HG02884 (cell line): Measurements from ENCODE around the gene MORF4L1.
"Not testable (repeated sequence)": the region's sequence is repeated elsewhere in the genome, so short reads cannot be mapped to it uniquely, and the experiment has no call there.

Experiments
- ATAC-seq: cut with Tn5 transposase; IDR thresholded peaks from one replicate; pipeline ENCODE4 v1.9.1; 2021; ENCODE audit warnings: mild to moderate bottlenecking, moderate library complexity; ENCODE audit not compliant: unreplicated experiment

MORF4L1 gene, protein sequence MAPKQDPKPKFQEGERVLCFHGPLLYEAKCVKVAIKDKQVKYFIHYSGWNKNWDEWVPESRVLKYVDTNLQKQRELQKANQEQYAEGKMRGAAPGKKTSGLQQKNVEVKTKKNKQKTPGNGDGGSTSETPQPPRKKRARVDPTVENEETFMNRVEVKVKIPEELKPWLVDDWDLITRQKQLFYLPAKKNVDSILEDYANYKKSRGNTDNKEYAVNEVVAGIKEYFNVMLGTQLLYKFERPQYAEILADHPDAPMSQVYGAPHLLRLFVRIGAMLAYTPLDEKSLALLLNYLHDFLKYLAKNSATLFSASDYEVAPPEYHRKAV

DNA sequence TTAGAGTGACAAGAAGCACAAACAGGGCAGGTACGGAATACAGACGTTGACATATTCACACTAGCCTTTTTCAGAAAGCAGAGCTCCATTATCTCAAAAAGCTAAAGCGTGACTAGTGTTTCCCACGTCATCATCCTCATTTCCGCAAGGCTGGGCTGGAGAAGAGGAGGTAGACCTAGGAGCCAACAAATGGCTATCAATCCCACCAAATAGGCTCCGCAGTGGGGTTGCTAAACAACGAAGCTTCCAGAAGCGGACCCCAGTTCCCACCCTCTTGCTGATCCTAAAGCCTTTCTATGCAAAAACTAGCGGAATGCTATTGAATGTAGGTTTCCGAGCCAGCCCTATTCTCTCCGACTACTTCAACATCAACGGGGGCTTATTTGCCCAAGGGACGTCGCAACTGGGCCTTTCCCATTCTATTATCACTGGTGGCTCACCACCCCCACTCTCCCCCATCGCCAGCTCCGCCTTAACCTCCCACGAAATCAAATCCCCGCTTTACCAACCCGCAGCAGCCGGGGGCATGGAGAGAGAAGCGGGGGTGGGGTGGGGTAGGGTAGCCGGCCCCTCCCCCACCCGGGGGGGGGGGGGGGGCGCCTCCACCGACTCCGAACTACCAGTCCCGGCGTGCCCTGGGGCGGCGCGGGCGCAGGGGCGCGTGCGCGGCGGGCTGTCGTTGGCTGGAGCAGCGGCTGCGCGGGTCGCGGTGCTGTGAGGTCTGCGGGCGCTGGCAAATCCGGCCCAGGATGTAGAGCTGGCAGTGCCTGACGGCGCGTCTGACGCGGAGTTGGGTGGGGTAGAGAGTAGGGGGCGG lies at the start of gene MORF4L1:
TSS of gene MORF4L1 (plus strand) at position 736 of the 817 bp plus-strand sequence. CDS start 128 bp downstream, outside the sequence.
- ATAC-seq = peak; percentile 76

DNA sequence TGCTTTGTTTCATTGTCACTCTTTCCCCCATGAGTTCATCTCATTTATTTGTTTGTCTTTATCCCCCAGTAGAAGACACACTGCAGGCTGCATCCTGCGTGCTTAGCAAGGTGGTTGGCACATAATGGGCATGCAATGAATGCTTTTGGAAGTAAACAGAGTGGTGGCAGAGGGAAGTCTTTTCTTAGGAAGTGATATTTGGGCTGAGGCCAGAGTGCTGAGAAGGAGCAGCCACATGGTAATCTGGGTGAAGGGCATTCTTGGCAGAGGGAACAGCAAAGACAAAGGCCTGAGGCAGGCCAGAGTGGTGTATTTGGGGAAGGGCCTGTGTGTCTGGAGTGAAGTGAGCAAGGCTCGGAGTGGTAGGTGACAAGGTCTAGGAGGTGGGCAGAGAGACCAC lies 43.8 kb upstream of the MORF4L1 start:
- ATAC-seq = no peak

DNA sequence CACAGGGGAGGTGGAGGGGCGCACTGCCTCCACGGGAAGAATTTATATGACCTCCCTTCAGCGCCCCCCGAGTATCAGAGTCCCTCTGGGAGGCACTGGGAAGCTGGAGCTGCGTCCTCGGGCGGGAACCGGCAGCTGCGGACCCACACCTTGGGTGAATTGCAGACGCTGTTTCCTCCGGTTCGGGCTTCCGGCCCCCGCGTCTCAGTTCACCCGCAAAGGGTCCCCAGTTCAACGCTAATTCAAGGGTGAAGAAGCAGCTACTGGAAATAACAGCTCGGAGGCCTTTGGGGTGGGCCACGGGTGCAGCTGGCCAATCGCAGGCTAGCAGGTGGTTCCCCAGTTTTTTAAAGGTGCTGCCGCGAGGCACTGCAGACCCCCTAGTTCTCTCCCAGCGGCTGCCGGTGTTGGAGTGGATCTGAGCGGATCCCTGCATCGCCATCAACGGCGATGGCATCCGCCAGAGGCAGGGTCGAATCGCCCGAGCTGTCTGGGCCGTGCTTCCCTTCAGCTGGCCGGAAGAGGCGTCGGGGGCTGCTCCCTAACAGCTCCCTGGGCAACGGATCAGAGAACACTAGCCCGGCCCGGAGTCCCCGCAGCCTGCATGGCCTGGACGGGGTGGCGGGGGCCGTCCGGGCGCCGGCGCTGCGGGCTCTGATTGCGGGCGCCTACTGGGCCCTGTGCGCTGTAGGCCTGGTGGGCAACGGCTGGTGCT lies 42.0 kb upstream of the MORF4L1 start:
- ATAC-seq = no peak

DNA sequence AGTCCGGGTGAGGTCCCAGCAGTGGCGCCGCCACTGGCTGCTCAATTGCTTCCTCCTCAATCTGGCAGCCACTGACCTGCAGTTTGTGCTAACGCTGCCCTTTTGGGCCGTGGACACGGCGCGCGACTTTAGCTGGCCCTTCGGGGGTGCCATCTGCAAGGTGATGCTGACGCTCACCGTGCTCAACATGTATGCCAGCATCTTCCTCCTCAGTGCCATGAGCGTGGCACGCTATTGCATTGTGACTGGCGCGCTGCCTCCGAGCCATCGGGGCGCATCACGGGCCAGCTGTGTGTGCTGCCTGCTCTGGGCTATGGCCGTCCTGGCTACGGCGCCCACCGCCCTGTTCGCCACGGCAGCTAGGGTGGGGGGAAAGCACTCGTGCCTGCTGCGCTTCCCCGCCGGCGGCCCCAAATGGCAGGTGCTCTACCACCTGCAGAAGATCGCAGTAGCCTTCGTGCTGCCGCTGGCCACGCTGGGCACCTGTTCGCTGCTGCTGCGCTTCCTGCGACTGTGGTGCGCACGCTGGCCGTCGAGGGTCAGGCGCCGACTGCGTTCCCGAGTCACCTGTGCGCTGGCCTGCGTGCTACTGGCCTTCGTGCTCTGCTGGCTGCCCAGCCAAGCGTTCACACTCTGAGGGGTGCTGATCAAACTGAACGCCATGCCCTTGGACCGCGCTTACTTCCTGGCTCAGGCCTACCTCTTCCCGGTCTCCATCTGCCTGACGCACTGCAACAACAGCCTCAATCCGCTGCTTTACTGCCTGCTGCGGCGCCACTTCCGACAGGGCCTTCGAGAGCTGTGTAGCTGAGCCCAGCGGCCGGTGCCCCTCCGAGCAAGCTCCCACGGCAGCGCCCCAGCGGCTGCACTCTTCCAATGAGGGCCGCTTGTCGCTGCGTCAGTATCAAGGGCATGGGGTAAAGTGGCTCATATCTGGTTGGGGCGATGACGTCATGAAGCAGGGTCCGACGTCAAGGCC lies 41.2 kb upstream of the MORF4L1 start:
- no peak for ATAC-seq

- ATAC-seq = no peak
These were observed 36.4 kb upstream of the MORF4L1 start for GRCh38 chr15:78836333-78836732.

DNA sequence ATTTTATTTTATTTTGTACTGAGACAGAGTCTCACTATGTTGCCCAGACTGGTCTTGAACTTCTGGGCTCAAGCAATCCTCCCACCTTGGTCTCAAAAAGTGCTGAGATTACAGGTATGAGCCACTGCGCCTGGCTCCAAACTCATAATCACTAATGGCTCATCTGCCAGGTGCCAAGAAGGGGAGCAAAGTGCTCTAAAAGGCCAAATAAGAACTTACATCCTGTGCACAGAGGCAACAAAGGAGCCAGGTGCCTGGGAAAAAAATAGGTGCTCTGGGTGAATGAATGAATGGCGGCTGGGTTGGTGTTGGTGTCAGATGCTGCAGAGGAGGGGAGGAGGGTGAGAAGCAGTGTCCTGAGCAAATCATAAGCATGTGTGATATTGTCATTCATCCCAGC lies 35.6 kb upstream of the MORF4L1 start:
- ATAC-seq = no peak

DNA sequence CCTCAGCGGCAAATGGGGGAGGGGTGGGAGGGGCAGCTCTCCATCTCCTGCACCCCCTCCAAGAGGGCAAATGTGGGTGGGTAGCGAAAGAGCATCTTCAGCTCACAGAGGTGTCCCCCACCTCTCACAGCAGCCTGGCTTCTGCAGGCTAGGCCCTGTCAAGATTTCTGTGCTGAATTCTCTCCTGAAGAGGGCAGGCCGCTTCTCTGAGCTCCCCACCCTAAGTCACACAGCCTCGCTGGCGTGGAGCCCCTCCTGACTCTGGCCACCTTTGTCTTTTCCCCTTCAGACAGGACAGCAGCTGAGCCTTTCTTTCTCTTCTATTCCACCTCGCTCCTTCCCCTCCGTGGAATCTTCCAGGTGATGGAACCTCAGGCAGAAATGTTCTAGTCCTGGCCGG lies 35.1 kb upstream of the MORF4L1 start:
- ATAC-seq = no peak

DNA sequence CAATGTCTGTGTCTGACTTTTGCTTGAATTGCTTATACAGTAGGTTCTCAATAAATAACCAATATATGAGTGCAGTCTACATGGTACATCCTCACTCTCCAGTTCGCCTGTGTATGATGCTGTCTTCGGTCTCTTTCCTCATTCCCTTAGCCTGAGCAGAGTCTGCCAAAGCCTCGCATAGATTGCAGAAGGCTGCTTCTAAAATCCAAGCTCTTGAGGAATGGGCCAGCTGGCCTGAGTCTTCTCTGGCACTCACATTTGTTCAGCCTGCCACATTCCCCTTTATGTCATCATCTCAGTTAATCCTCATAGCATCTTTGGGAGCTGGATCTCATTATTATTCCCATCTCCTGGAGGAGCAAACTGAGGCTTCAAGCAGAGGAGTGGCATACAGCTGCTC lies 34.2 kb upstream of the MORF4L1 start:
- no peak for ATAC-seq

DNA sequence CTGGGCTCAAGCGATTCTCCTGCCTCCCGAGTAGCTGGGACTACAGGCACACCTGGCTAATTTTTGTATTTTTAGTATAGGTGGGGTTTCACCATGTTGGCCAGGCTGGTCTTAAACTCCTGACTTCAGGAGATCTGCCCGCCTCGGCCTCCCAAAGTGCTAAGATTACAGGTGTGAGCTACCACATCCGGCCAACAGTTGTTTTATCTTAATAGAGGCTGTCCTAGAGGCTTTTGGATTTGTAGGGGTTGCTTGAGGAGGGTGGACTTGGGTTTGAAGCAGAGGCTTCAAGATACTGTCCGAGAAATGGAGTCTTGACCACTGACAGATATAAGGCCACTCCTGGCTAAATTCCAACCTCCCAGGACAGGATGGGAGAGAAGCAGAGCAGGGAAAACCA lies 33.5 kb upstream of the MORF4L1 start:
- not testable (repeated sequence) for ATAC-seq

DNA sequence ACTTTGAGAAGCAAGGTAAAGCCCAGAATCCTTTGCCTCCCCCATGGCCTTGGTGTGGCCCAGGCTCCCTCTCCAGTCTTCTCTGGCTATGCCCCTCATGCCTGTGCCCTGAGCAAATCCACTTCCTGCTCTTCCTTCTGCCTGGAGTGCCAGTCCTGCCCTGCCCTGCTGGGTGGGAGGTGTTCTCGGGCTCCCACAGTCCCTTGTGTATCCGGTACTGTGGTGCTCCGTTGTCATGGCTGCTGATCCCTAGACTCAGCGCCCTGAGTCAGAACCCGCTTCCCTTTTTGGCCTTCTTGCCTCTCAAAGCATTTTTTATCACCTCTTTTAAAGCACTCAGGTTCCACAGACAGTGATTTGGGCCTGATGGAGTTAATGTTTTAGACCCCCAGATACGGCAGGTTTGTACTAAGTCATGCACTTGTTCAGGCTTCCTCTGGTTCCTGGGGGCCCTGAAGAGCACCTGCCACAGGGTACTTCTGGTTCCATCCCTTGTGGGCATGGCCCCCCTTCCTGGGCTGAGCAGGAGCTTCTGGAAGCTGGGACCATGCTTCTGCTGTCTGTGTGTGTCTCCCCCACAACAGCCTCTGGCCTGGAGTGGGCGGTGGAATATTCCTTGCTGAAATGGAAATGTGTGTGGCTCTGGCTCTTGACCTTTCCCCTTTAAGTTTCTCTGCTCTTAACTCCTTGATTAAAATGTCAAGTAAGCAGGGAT lies 31.9 kb upstream of the MORF4L1 start:
- ATAC-seq = no peak

DNA sequence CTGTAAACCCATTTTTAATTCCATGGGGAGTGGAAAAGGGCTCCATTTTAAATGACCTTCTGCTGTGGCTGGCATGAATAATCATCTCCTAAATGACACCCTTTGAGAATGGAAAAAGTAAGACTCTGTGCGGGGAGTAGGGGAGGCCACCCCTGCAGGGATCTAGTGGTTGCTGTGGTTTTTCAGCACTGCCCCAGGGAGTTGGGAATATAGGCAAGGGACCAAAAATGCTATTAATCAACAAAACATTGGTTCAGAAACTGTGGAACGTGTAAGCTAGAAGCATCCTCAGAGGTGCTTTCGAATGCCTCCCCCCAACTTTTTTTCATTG lies 31.3 kb upstream of the MORF4L1 start:
- no peak for ATAC-seq

GRCh38 chr15:78841891-78842290 lies 30.8 kb upstream of the MORF4L1 start:
- ATAC-seq = no peak

DNA sequence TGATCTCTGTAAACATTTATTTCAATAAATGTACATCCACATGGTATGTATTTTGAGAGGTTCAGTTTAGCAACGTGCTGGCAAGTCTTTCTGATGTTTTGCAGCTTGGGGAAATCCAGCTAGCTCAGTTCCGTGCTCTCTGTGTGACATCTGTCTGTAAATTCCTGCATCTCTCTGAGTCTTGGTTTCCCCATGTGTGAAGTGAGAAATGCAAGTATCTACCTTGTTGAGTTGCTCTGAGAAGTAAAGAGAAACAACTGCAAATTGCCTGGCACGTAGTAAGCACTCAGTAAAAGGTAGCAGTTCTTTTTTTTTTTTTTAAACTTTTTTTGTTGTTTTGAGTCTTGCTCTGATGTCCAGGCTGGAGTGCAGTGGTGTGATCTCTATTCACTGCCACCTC lies 30.2 kb upstream of the MORF4L1 start:
- no peak for ATAC-seq

- ATAC-seq = not testable (repeated sequence)
These were observed 25.8 kb upstream of the MORF4L1 start for GRCh38 chr15:78846906-78847305.

- not testable (repeated sequence) for ATAC-seq
These were observed 25.2 kb upstream of the MORF4L1 start for GRCh38 chr15:78847387-78847906.

DNA sequence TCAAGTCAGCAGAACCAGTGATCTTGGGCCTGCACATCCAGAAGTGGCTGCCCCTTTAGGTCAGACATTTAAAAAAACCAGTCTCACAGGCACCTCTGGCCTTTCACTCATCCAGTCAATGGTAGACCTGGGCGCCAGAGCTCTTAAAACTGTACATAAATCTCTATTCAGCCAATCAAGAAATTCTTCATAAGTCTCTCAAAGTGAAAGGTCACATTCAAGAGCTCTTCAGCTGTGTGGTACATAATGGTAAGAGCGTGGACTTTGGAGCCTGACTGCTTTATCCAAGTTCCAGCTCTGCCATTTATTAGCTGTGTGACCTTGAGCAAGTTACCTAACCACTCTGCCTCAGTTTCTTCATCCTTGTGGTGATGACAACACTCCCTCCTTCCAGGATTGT lies 22.3 kb upstream of the MORF4L1 start:
- ATAC-seq = no peak

DNA sequence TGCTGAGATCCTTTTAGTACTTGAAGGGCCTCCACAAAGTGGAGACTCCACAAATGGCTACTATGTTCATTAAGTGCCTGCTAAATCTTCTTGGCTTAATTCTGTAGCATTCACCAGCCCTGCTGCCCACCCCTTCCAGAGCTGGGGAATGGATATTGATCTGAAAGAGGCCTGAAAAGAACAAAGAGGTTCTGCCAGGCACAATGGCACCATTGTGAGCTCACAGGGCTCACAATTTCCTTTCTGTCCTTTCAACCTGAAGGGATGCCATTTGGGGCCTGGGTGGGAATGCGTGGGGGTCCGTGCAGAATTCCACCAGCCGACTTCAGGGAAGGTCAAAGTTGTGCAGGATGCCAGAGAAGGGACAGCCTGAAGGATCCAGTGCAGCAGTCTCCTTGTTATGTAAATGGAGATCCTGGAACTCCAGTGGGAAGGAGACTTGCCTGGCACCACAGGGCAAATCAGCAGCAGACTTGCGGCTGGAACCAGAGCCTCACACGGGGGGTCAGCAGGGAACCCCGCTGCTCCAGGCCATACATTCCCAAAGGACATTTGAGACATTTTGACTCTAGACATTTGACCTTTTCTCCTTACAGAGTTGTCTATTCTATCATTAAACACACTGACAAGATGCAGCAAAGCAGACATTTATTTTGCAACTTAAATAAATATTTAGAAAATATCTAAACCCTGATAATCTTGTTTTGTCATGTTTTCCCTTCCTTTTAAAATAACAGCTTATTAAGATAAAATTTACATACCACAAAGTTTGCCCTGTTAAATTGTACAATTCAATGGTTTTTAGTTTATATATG lies 21.5 kb upstream of the MORF4L1 start:
- no peak for ATAC-seq

GRCh38 chr15:78853500-78853899 lies 19.2 kb upstream of the MORF4L1 start:
- no peak for ATAC-seq

GRCh38 chr15:78854833-78855372 lies 17.8 kb upstream of the MORF4L1 start:
- no peak for ATAC-seq
